ENCODE results near the gene HIRA. TPM values are rescaled to one million over a fixed set of nuclear protein-coding genes. Genes with fewer than 3 reads are reported as not detected.
A peak's percentile ranks its signal among the peaks of the same experiment; 100 is the strongest.

Gene HIRA
- polyA plus RNA-seq, 1 donor from 2014 or later: 38.1 TPM

- peaks cover 5% of the 10 kb centered on the region for H3K36me3 ChIP-seq (ENCODE audit: insufficient read depth, low read length)
- H2AFZ ChIP-seq (ENCODE audit: low read depth, low read length): no peak overlapping the region
- H3K27me3 ChIP-seq (ENCODE audit: insufficient read depth, low read depth, low read length): no peaks in the 10 kb centered on the region
- peak overlapping the region; percentile 88 for H3K27ac ChIP-seq (ENCODE audit: low read length)
- H3F3A ChIP-seq (ENCODE audit: insufficient read depth, low read length, poor library complexity, severe bottlenecking): no peaks in the 10 kb centered on the region
- H3K9me2 ChIP-seq (ENCODE audit: insufficient read depth, low read length): no peaks in the 10 kb centered on the region
- H3K79me2 ChIP-seq (replicated peaks; ENCODE audit: insufficient read depth, low read length): peaks cover 43% of the 10 kb centered on the region
- no peaks in the 10 kb centered on the region for H3K9me3 ChIP-seq (ENCODE audit: low read length)
- TF ChIP-seq EP300 (conservative IDR thresholded peaks at IDR 0.05; ENCODE audit: poor library complexity, severe bottlenecking): no peak
- TF ChIP-seq POLR2AphosphoS5 (IDR thresholded peaks at IDR 0.05): no peak
- no peak for TF ChIP-seq MXI1 (conservative IDR thresholded peaks at IDR 0.05; ENCODE audit: poor library complexity, severe bottlenecking)
- no peak for TF ChIP-seq TAF1 (IDR thresholded peaks at IDR 0.05; ENCODE audit: low read depth)
- TF ChIP-seq, protein P1, sequence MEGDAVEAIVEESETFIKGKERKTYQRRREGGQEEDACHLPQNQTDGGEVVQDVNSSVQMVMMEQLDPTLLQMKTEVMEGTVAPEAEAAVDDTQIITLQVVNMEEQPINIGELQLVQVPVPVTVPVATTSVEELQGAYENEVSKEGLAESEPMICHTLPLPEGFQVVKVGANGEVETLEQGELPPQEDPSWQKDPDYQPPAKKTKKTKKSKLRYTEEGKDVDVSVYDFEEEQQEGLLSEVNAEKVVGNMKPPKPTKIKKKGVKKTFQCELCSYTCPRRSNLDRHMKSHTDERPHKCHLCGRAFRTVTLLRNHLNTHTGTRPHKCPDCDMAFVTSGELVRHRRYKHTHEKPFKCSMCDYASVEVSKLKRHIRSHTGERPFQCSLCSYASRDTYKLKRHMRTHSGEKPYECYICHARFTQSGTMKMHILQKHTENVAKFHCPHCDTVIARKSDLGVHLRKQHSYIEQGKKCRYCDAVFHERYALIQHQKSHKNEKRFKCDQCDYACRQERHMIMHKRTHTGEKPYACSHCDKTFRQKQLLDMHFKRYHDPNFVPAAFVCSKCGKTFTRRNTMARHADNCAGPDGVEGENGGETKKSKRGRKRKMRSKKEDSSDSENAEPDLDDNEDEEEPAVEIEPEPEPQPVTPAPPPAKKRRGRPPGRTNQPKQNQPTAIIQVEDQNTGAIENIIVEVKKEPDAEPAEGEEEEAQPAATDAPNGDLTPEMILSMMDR (IDR thresholded peaks at IDR 0.05; ENCODE audit: poor library complexity, severe bottlenecking): no peak
- no peaks in the 10 kb centered on the region for H4K20me1 ChIP-seq (ENCODE audit: insufficient read depth)
- peak overlapping the region; percentile 84 for H3K9ac ChIP-seq (ENCODE audit: low read length)
- peak overlapping the region; percentile 98 for H3K4me3 ChIP-seq (ENCODE audit: low read length)
- peak overlapping the region; percentile 100 for H3K4me2 ChIP-seq (ENCODE audit: low read length)
Observed at GRCh38 chr22:19448739-19449421, 17.3 kb upstream of the HIRA start.

DNA sequence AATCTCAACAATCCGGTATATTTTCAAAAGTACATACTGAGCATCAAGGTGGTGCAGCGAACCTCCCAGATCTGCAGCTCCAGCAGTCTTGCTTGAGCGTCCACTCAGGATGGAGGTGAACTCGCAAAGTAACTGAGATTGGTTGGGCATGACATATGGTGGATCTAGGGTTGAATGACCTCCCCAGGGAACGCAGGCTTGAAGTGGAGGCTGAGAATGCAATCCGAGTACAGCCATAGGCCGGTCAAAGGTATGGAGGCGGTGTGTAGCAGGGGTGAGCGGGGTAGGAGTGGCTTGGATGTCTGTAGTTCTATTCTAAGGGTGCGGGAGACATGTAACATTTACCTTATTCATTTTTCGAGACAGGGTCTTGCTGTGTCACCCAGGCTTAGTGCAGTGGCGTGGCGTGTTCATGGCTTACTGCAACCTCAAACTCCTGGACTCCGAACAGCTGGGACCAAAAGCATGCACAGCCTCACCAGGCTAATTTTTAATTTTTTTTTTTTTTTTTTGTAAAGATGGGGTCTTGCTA, 16.6 kb upstream of the HIRA start:
- H2AFZ ChIP-seq (ENCODE audit: low read depth, low read length): peak overlapping the region; percentile 83
- H3K27ac ChIP-seq (ENCODE audit: low read length): peak overlapping the region; percentile 88
- H3K27me3 ChIP-seq (ENCODE audit: insufficient read depth, low read depth, low read length): no peaks in the 10 kb centered on the region
- no peaks in the 10 kb centered on the region for H3K9me3 ChIP-seq (ENCODE audit: low read length)
- peaks cover 44% of the 10 kb centered on the region for H3K79me2 ChIP-seq (replicated peaks; ENCODE audit: insufficient read depth, low read length)
- H3K9me2 ChIP-seq (ENCODE audit: insufficient read depth, low read length): no peaks in the 10 kb centered on the region
- H3K36me3 ChIP-seq (ENCODE audit: insufficient read depth, low read length): peaks cover 9% of the 10 kb centered on the region
- no peaks in the 10 kb centered on the region for H4K20me1 ChIP-seq (ENCODE audit: insufficient read depth)
- H3K9ac ChIP-seq (ENCODE audit: low read length): peak overlapping the region; percentile 84
- H3F3A ChIP-seq (ENCODE audit: insufficient read depth, low read length, poor library complexity, severe bottlenecking): no peaks in the 10 kb centered on the region
- H3K4me3 ChIP-seq (ENCODE audit: low read length): peak overlapping the region; percentile 98
- H3K4me2 ChIP-seq (ENCODE audit: low read length): peak overlapping the region; percentile 100
- TF ChIP-seq SMC3 (conservative IDR thresholded peaks at IDR 0.05; ENCODE audit: poor library complexity) (peak; percentile 9), EP300 (conservative IDR thresholded peaks at IDR 0.05; ENCODE audit: poor library complexity, severe bottlenecking) (peak; percentile 11), MXI1 (conservative IDR thresholded peaks at IDR 0.05; ENCODE audit: poor library complexity, severe bottlenecking) (peak; percentile 30)
- TF ChIP-seq, protein P1 (IDR thresholded peaks at IDR 0.05; ENCODE audit: poor library complexity, severe bottlenecking): no peak

DNA sequence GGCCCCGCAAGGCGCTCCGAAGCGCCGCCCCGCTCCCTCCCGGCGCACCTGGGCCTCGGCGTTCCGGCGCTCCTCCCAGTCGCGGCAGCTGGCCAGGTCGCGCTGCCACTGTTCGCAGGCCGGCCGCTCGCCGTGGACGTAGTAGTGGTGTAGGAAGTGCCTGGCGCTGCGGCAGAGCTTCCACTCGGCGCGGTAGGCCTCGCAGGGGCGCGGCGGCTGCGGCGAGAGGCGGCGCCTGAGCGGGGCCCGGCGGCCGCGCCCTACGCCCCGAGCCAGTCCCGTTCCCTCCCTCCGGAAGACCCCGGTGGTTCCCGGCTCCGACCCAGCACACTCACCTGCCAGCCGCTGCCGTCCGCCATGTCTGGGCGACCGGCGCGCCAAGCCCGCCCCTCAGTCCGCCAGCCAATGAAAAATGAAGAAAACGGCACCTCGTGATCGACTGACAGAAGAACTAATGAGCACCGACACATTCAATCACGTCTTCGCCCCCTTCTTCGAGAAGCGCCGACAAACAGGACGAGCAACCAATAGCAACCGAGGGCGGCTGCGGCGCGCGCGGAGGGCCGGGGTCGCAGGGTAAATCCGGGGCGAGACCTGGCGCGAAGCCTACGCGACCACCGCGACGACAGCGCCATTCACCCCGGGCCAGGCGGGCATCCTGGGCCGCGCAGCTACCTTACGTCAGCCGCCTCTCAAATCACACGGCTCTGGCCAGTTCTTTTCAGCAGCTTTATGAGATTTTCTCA, 16.0 kb upstream of the HIRA start, which contains the start of gene C22orf39:
TSS of gene C22orf39 (minus strand) at position 382 of the 746 bp plus-strand sequence. CDS start at position 359, 23 bp downstream.
- Histone ChIP-seq H3K9ac (ENCODE audit: low read length) (peak within 1 kb of the TSS; percentile 84), H3K9me3 (ENCODE audit: low read length) (no peaks in the 10 kb centered on the region), H2AFZ (ENCODE audit: low read depth, low read length) (peak within 1 kb of the TSS; percentile 83), H3K4me3 (ENCODE audit: low read length) (peak within 1 kb of the TSS; percentile 98), H3K27me3 (ENCODE audit: insufficient read depth, low read depth, low read length) (no peaks in the 10 kb centered on the region), H3K4me2 (ENCODE audit: low read length) (peak within 1 kb of the TSS; percentile 100), H3K27ac (ENCODE audit: low read length) (peak within 1 kb of the TSS; percentile 88), H3F3A (ENCODE audit: insufficient read depth, low read length, poor library complexity, severe bottlenecking) (no peaks in the 10 kb centered on the region), H3K79me2 (replicated peaks; ENCODE audit: insufficient read depth, low read length) (peaks cover 49% of the 10 kb centered on the region), H3K9me2 (ENCODE audit: insufficient read depth, low read length) (no peaks in the 10 kb centered on the region), H3K36me3 (ENCODE audit: insufficient read depth, low read length) (peaks cover 9% of the 10 kb centered on the region), H4K20me1 (ENCODE audit: insufficient read depth) (no peaks in the 10 kb centered on the region)
- TF ChIP-seq EZH2 (IDR thresholded peaks at IDR 0.05; ENCODE audit: borderline replicate concordance, insufficient read depth, low read length, poor library complexity, severe bottlenecking) (no peak), EP300 (conservative IDR thresholded peaks at IDR 0.05; ENCODE audit: poor library complexity, severe bottlenecking) (peak; percentile 43), MXI1 (conservative IDR thresholded peaks at IDR 0.05; ENCODE audit: poor library complexity, severe bottlenecking) (peak; percentile 83), SMC3 (conservative IDR thresholded peaks at IDR 0.05; ENCODE audit: poor library complexity) (peak; percentile 44), REST (IDR thresholded peaks at IDR 0.05; ENCODE audit: borderline replicate concordance) (peak; percentile 73), POLR2AphosphoS5 (IDR thresholded peaks at IDR 0.05) (peak; percentile 86)
- TF ChIP-seq, protein P1 (IDR thresholded peaks at IDR 0.05; ENCODE audit: poor library complexity, severe bottlenecking): peak; percentile 32

Data from neural cell (in vitro differentiated cells).